Activated CD4-positive, alpha-beta memory T cell treated with anti-CD3 and anti-CD28 coated beads for 36 hours (primary cell): ENCODE measurements around the gene ZNF488. TPM values are rescaled to one million over a fixed set of nuclear protein-coding genes. Genes with fewer than 3 reads are reported as not detected.

Experiments used
- CTCF ChIA-PET: fragments of 350-600 bp; sonication (Branson Sonifier 250); formaldehyde crosslinking; loops from one replicate; lab custom pipeline; 2021; ENCODE audit warnings: antibody characterized with exemption, inconsistent platforms; lab: Charles Lee
- POLR2A ChIA-PET: fragments of 350-600 bp; sonication (Branson Sonifier 250); formaldehyde crosslinking; loops from one replicate; lab custom pipeline; 2021; ENCODE audit warnings: antibody characterized with exemption; lab: Charles Lee
- DNase-seq: peaks from one replicate; pipeline ENCODE4 v3.0.0-alpha.2; 2020
- H3K27ac Mint-ChIP-seq: one replicate; pipeline ENCODE4 v1.8.0; 2021; ENCODE audit warnings: mixed read lengths
- H3K27me3 Mint-ChIP-seq: one replicate; pipeline ENCODE4 v1.8.0; 2021; ENCODE audit warnings: mixed read lengths
- H3K36me3 Mint-ChIP-seq: one replicate; pipeline ENCODE4 v1.8.0; 2021; ENCODE audit warnings: mixed read lengths
- H3K4me1 Mint-ChIP-seq: one replicate; pipeline ENCODE4 v1.8.0; 2021; ENCODE audit warnings: low read depth, mixed read lengths
- H3K4me3 Mint-ChIP-seq: one replicate; pipeline ENCODE4 v1.8.0; 2021; ENCODE audit warnings: mild to moderate bottlenecking, mixed read lengths
- H3K9me3 Mint-ChIP-seq: one replicate; pipeline ENCODE4 v1.8.0; 2021; ENCODE audit warnings: mixed read lengths
- intact Hi-C: fragments of 100-400 bp; cut with micrococcal nuclease; formaldehyde crosslinking; loops from one replicate; pipeline ENCODE4 v1.15.1; 2023
- total RNA-seq, 2 experiments: library from RNA; stranded (reverse); gene quantifications; one replicate each; pipeline ENCODE4 v1.2.3, GENCODE V29; 2021

Gene ZNF488
- total RNA-seq, 2 experiments from 2014 or later = 0.27 to 0.38 TPM

DNA sequence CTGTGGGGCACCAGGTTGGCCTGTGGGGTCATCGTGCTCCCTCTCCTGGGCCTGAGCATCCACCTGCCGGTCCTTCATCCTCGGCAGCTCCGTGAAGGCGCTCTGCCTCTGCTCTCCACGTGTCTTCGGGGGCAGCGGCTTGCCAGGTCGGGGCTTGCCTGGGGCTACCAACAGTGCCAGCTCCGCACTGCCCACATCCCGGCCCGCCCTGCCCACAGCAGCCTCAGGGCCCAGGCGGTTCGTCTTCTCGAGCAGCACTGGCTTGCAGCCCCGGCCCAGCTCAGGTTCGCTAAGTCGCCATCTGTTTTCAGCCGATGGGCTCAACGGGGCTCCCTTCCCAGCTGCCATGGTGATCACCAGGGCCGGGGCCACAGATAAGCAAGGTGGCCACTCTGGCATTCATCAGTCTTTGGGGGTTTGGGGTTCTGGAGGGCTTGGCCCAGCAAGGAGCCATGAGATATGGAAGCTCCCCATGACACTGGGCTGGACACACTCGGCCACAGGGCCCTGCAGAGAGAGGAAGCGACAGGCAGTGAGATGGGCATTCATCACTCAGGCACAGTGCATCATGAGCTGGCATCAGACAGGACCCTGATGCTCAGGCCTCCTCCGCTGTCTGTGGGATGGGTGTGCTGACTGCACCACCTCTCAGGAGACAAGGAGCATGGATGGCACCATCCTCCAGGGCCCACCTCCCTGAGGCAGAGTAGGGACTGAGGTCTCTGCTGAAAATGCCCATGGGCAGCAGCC is 15.5 kb downstream of the ZNF488 start:
- H3K27ac Mint-ChIP-seq = no peak overlapping the region
- ChIA-PET CTCF (interaction anchor here (2.7 kb wide), 1 partner anchor 28 kb away, joined by 11 read pairs; no protein-coding TSS in a partner anchor), POLR2A (no interaction called here)
- intact Hi-C loops = no loop called here
- H3K36me3 Mint-ChIP-seq = no peaks in the 10 kb centered on the region
- peaks cover 5% of the 10 kb centered on the region for H3K4me1 Mint-ChIP-seq
- no peaks in the 10 kb centered on the region for H3K9me3 Mint-ChIP-seq
- DNase-seq = peak; percentile 7
- no peak overlapping the region for H3K4me3 Mint-ChIP-seq
- peaks cover 2% of the 10 kb centered on the region for H3K27me3 Mint-ChIP-seq

DNA sequence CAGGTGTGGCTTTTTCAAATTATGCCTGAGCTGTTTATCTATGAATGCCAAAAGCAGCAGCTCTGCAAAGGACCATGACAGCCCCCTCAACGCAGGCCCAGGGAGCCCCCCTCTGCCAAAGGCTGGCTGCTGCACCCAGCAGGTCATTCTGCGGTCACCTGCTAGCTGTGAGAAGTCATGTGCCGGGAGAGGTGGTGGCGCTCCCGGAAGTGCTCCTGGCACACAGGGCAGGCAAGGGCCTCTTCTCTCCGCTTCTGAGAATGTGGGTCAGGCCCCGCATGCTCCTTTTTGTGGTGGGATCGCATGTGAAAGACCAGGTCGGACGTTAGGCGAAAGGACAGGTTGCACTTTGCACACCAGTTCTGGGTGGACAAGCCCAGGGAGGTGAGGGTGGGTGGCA is 16.4 kb downstream of the ZNF488 start:
- intact Hi-C loops = no loop called here
- peaks cover 2% of the 10 kb centered on the region for H3K4me1 Mint-ChIP-seq
- ChIA-PET POLR2A (no interaction called here), CTCF (no interaction called here)
- H3K27me3 Mint-ChIP-seq = peaks cover 2% of the 10 kb centered on the region
- no peak overlapping the region for H3K27ac Mint-ChIP-seq
- no peaks in the 10 kb centered on the region for H3K36me3 Mint-ChIP-seq
- no peak for DNase-seq
- H3K4me3 Mint-ChIP-seq = no peak overlapping the region
- no peaks in the 10 kb centered on the region for H3K9me3 Mint-ChIP-seq

GRCh38 chr10:47366731-47367460 is 17.2 kb downstream of the ZNF488 start:
- intact Hi-C loops = no loop called here
- Mint-ChIP-seq H3K27ac (no peak overlapping the region), H3K36me3 (no peaks in the 10 kb centered on the region), H3K4me1 (no peaks in the 10 kb centered on the region), H3K4me3 (no peak overlapping the region), H3K9me3 (no peaks in the 10 kb centered on the region), H3K27me3 (peaks cover 2% of the 10 kb centered on the region)
- ChIA-PET CTCF (no interaction called here), POLR2A (no interaction called here)
- no peak for DNase-seq

GRCh38 chr10:47366181-47366631 is 17.9 kb downstream of the ZNF488 start:
- DNase-seq = no peak
- no peaks in the 10 kb centered on the region for H3K9me3 Mint-ChIP-seq
- POLR2A ChIA-PET = no interaction called here
- H3K4me3 Mint-ChIP-seq = no peak overlapping the region
- no peaks in the 10 kb centered on the region for H3K4me1 Mint-ChIP-seq
- H3K27ac Mint-ChIP-seq = no peak overlapping the region
- no peaks in the 10 kb centered on the region for H3K36me3 Mint-ChIP-seq
- intact Hi-C loops = no loop called here
- CTCF ChIA-PET = interaction anchor here (2.0 kb wide), 1 partner anchor 25 kb away, joined by 4 read pairs; no protein-coding TSS in a partner anchor
- peaks cover 2% of the 10 kb centered on the region for H3K27me3 Mint-ChIP-seq

- H3K4me3 Mint-ChIP-seq = no peak overlapping the region
- intact Hi-C loops = no loop called here
- H3K27ac Mint-ChIP-seq = no peak overlapping the region
- peaks cover 2% of the 10 kb centered on the region for H3K27me3 Mint-ChIP-seq
- no peak for DNase-seq
- H3K36me3 Mint-ChIP-seq = no peaks in the 10 kb centered on the region
- ChIA-PET POLR2A (no interaction called here), CTCF (interaction anchor here (1.2 to 2.0 kb wide), 2 partner anchors 25 to 341 kb away, joined by 3 to 4 read pairs; no protein-coding TSS in a partner anchor)
- no peaks in the 10 kb centered on the region for H3K9me3 Mint-ChIP-seq
- H3K4me1 Mint-ChIP-seq = no peaks in the 10 kb centered on the region
These were observed 18.5 kb downstream of the ZNF488 start for GRCh38 chr10:47365431-47366180.

GRCh38 chr10:47364911-47365310 is 19.2 kb downstream of the ZNF488 start:
- H3K4me3 Mint-ChIP-seq = no peak overlapping the region
- no peaks in the 10 kb centered on the region for H3K36me3 Mint-ChIP-seq
- ChIA-PET CTCF (interaction anchor here (1.2 to 2.0 kb wide), 2 partner anchors 24 to 340 kb away, joined by 3 to 4 read pairs; no protein-coding TSS in a partner anchor), POLR2A (no interaction called here)
- intact Hi-C loops = no loop called here
- H3K27ac Mint-ChIP-seq = no peak overlapping the region
- H3K9me3 Mint-ChIP-seq = no peaks in the 10 kb centered on the region
- H3K4me1 Mint-ChIP-seq = no peaks in the 10 kb centered on the region
- H3K27me3 Mint-ChIP-seq = peaks cover 2% of the 10 kb centered on the region
- DNase-seq = no peak

- Mint-ChIP-seq H3K9me3 (no peaks in the 10 kb centered on the region), H3K36me3 (no peaks in the 10 kb centered on the region), H3K4me3 (no peak overlapping the region), H3K4me1 (no peaks in the 10 kb centered on the region), H3K27me3 (peaks cover 2% of the 10 kb centered on the region), H3K27ac (no peak overlapping the region)
- intact Hi-C loops = no loop called here
- CTCF ChIA-PET = interaction anchor here (2.0 kb wide), 1 partner anchor 24 kb away, joined by 4 read pairs; no protein-coding TSS in a partner anchor
- DNase-seq = no peak
- POLR2A ChIA-PET = no interaction called here
These were observed 19.7 kb downstream of the ZNF488 start for GRCh38 chr10:47364366-47364765.

DNA sequence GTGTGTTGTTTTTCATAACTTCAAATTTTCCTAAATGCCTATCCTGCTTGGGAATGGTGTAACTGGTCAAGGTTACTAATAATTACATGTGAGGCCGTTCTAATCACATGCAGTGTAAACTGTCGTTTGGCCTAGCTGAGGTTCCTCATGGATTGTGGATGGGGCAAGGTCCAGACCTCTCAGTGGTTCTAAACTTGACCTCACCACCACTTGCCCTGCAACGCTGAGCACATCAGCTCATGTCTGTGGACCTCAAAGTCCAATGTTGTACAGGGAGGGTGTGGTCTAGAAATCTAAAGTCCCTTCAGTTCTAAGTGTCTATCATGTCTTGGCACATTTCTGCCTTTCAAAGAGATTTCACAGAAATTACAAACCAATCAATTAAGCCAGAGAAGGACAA is 20.3 kb downstream of the ZNF488 start:
- Mint-ChIP-seq H3K36me3 (no peaks in the 10 kb centered on the region), H3K4me3 (no peak overlapping the region), H3K27ac (no peak overlapping the region), H3K9me3 (no peaks in the 10 kb centered on the region), H3K27me3 (peaks cover 2% of the 10 kb centered on the region), H3K4me1 (no peaks in the 10 kb centered on the region)
- DNase-seq = no peak
- POLR2A ChIA-PET = no interaction called here
- CTCF ChIA-PET = interaction anchor here (1.0 to 2.2 kb wide), 2 partner anchors 11 to 339 kb away, joined by 3 to 6 read pairs; no protein-coding TSS in a partner anchor
- intact Hi-C loops = no loop called here

GRCh38 chr10:47362199-47362598 is 21.9 kb downstream of the ZNF488 start:
- intact Hi-C loops = no loop called here
- no peaks in the 10 kb centered on the region for H3K27me3 Mint-ChIP-seq
- no peaks in the 10 kb centered on the region for H3K9me3 Mint-ChIP-seq
- no peak overlapping the region for H3K4me3 Mint-ChIP-seq
- no peak overlapping the region for H3K27ac Mint-ChIP-seq
- ChIA-PET CTCF (interaction anchor here (1.1 to 2.2 kb wide), 6 partner anchors 13 to 338 kb away, joined by 3 to 6 read pairs (median 4); no protein-coding TSS in a partner anchor), POLR2A (no interaction called here)
- H3K36me3 Mint-ChIP-seq = no peaks in the 10 kb centered on the region
- H3K4me1 Mint-ChIP-seq = no peaks in the 10 kb centered on the region
- DNase-seq = no peak

- H3K4me3 Mint-ChIP-seq = no peak overlapping the region
- POLR2A ChIA-PET = no interaction called here
- CTCF ChIA-PET = interaction anchor here (1.1 to 1.7 kb wide), 4 partner anchors 14 to 43 kb away, joined by 3 to 4 read pairs (median 4); no protein-coding TSS in a partner anchor
- peak; percentile 50 for DNase-seq
- no peak overlapping the region for H3K27ac Mint-ChIP-seq
- no peaks in the 10 kb centered on the region for H3K9me3 Mint-ChIP-seq
- no peaks in the 10 kb centered on the region for H3K36me3 Mint-ChIP-seq
- intact Hi-C loops = loop anchor here (1.0 kb wide), 1 partner anchor 23 kb away; the partner anchor contains the start of gene ZNF488
- no peaks in the 10 kb centered on the region for H3K27me3 Mint-ChIP-seq
- H3K4me1 Mint-ChIP-seq = no peaks in the 10 kb centered on the region
These were observed 22.8 kb downstream of the ZNF488 start for GRCh38 chr10:47361293-47361692.

- intact Hi-C loops = loop anchor here (1.0 kb wide), 1 partner anchor 24 kb away; the partner anchor contains the start of gene ZNF488
- ChIA-PET POLR2A (no interaction called here), CTCF (no interaction called here)
- no peaks in the 10 kb centered on the region for H3K9me3 Mint-ChIP-seq
- no peaks in the 10 kb centered on the region for H3K4me1 Mint-ChIP-seq
- H3K27ac Mint-ChIP-seq = no peak overlapping the region
- H3K4me3 Mint-ChIP-seq = no peak overlapping the region
- DNase-seq = no peak
- H3K36me3 Mint-ChIP-seq = no peaks in the 10 kb centered on the region
- no peaks in the 10 kb centered on the region for H3K27me3 Mint-ChIP-seq
These were observed 23.6 kb downstream of the ZNF488 start for GRCh38 chr10:47360419-47361040.
